ENCODE results near the gene CNKSR2.

CNKSR2 gene

GRCh38 chrX:21620234-21620633, 246.0 kb downstream of the CNKSR2 start:
- DNase-seq: no peak

GRCh38 chrX:21623778-21624501, 249.7 kb downstream of the CNKSR2 start:
- DNase-seq: no peak

DNA sequence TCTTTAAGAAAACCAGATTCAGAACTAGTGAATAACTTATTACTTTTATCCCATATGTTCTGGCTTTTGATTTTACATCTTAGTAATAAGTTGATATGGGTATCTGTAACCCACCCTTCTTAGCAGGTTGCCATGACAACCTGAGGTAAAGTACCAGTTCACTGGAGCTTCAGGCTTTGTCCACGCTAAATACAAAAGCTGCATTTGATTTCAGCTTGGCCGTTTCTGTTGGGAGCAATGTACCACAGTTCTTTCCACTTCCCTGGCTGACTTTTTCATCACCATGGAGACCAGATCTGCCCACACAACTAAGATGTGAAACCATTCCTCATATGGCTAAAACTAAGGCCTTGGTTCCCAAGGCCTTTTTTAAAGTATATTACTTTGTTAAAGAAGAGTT, 257.8 kb downstream of the CNKSR2 start:
- DNase-seq: no peak

- no peak for DNase-seq
Measured at GRCh38 chrX:21638311-21638710, 264.1 kb downstream of the CNKSR2 start.

- no peak for DNase-seq
Measured at GRCh38 chrX:21639775-21640174, 265.6 kb downstream of the CNKSR2 start.

DNA sequence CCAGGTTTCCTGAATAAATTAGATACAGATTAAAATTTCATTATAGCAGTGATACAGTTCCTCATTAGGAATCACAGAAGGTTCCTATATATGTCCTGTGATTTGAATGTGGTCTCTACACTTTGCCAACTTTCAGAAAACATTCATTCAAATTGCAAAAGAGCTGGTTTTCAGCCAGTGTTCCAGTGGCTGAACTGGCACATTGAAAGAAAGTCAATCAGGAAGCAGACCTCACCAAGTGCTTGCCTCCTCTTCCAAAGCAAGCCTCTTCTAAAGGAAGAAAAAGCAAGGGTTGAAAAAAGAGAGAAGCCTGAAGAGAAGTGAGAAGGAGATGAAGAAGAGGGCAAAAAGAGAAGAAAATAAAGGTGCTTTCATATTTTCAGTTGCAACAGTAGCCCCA, 271.2 kb downstream of the CNKSR2 start:
- DNase-seq: no peak

- DNase-seq: no peak
Measured at GRCh38 chrX:21645886-21646285, 271.7 kb downstream of the CNKSR2 start.

DNA sequence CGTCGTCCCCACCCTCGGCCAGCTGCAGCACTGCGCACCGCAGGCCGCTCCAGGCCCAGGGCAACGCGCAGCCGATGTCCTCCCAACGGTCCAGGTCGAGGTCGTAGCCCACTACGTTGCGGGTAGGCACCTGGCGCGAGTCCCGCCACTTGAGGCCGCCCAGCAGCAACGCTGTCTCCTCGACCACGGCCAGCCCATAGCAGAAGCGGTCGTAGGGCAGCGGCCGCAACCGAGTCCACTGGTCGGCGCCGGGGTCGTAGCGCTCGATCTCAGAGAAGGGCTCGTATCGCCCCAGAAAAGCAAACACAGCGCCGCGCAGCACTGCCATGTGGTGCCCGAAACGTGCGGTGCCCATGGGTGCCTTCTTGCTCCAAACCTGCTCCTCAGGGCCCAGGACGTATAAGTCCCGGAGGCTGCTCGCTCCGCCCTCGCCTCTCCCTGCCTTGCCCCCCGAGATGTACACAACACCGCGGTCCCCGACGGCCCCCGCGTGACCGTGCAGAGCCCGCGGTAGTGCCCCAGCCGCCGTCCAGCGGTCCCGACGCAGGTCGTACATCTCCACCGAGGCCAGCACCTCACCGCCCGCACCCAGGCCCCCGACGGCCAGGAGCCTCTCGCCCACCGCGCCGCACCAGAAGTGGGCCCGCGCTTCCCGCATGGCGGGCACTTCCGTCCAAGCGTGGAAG, 281.8 kb downstream of the CNKSR2 start:
- DNase-seq: no peak

DNA sequence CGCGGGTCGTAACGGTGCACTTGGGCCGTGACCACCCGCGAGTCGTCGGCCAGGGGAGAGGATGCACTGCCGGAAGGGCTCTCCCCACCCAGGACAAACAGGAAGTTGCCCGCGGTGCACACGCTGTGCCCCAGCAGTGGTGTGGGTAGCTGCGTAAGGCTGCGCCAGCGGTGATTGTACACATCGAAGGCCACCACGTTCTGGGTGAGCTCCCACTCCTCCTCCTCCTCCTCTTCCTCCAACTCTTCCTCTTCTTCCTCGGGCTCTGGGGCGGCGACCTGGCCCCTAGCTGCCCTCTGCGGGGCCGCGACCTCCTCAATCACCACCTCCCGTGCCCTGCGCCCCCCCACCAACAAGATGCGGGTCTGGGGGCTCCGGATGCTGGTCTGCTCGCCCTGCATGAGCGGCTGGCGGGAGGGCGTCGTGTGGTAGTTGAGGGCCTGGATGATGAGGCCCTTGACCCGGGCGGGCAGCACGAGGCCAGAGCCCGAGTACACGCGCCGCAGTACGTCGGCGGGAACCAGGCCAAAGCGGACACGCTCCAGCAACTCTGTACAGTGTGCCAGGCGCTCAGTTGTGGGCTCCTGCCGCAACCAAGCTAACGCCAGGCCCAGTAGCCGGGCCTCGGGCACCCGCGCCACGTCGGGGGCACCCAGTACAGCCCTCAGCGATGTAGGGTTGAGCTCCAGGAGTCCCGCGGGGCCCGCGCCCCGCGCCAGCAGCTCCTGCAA, 282.5 kb downstream of the CNKSR2 start:
- DNase-seq: no peak

GRCh38 chrX:21657318-21658151, 283.3 kb downstream of the CNKSR2 start:
- no peak for DNase-seq

DNA sequence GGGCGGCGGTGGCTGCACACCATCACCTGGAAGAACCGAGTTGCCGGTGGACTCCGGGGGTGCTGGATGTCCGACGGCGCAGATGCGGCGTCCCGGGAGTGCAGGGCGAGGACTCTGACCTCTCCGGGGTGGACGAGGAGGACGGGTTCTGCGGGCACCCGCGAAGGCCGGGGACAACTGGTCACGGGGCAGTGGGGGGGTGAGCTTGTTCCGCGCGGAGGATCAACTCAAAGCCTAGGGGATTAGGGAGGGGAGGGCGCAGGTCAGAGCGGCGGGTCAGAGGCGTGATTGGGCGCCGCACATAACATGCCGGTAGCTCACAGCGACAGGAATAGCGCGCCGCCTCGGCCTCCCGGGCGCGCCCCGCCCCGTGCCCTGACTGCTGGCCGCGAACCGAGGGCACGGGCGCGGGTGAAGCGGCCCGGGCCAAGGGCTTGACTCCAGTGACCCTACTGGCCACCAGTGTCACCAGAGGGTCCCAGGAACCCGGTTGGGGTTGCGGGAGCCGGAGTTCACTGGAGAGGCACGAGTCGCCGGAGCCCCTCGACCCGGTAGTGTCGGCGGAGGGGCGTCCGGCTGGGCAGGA, 284.0 kb downstream of the CNKSR2 start, which contains the start of gene KLHL34:
TSS of gene KLHL34 (minus strand) at position 179 of the 586 bp plus-strand sequence. CDS start 542 bp downstream, outside the sequence.
- no peak for DNase-seq

DNA sequence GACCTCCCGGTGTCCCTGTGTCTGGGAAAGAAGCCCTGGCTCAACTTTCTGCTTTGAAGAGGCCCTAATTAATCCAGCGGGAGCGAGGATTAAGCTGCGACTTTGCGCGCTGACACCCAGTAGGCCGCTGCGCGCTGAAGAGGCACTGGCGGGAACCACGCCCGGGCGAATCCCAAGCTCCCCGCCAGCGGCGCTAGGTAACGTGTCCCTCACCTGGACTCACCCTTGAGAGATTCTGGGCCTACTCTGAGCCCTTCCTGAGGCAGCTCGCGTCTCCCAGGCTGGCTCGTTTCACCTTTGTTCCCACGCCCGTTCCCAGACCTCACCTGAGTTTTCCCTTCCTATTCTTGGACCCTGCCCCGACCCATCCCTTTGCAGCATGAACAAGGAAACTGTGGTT, 284.5 kb downstream of the CNKSR2 start:
- DNase-seq: peak; percentile 2

DNA sequence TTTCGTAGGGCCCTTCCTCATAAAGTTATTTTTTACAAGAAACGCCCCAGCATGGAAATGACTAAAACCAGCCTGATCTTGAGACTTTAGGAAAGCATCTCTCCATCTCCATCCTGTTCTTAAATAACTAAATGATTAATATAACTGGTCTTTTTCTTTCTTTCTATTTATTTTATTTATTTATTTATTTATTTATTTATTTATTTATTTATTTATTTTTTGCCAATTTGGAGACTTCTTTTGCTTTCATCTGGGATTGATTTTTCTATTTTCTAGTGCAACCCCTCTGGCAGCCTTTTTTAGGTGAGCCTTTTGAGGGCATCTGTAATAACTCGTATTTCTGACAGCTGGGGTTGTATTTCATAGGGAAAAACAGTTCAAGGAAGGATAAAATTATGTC, 285.1 kb downstream of the CNKSR2 start:
- DNase-seq: no peak

DNA sequence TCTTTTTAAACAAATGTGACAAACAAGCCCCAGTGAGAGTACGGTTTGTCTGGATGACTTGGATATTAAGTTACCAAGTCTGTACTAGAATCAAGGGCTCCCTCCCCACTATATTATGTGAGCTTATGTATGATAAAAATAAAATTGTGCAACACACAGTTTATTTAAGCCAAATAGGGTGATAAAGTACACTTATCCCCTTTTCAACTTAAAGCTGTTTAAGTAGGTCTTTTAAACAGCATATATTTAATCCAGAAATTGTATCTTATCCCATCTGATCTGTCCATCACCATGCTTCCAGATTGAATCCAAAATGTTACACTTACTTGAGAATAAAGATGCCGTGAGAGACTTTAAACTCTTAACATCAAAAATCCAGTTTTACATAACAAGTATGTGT, 285.9 kb downstream of the CNKSR2 start:
- DNase-seq: no peak

- no peak for DNase-seq
Measured at GRCh38 chrX:21661316-21661715, 287.1 kb downstream of the CNKSR2 start.

DNA sequence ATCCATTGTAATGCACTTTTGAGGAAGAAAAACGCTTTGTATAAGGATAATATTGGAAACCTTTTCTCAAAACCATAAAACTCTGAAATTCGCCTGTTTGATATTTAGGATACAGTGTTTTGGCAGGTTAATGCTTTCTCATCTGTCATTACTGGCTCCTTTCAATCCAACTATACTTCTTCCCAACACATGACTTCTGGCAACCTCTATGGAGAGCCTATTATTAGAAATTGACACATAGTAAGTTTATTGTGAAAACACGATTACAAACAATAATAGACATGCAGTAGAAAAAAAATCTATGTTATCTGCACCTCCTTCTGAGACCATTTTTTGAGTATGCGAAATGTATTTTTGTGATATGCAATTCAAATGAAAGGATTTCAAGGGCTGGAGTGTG, 288.5 kb downstream of the CNKSR2 start:
- no peak for DNase-seq

DNA sequence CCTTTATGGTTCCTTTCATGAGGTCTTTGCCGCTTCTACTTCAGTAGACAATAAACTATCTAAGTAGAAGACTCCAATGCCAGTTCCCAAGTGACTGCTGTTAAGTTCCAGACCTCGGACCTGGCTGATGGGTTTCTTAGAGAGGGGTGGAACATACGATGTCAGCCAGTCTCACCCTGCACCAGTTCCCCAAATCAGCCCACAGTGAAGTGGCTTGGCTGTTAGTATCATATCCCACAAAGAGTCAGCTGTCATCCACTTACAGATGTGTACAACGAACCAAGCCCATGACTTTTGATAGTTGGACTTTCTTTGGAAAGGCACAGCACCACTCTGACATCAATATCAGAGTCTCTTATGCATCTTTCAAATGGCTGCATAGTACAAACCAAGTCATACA, 292.0 kb downstream of the CNKSR2 start:
- no peak for DNase-seq

DNA sequence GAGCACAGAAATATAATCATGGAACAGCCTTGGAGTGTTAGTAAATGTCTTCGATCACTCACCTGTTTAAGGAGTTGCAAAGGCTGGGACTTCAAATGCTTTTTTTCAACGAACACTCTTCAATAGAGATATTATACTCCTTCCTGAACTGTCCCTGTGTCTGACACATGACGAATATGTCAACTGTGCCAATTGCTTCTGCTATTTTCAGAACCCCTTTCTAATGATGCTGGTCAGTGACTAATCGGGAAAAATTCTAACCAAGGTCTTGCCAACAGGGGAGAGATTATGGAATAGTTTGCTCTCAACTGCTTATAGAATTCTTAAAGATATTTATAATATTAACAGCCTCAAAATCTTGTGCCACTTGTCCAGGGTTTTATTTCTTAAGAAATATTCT, 292.5 kb downstream of the CNKSR2 start:
- DNase-seq: no peak

DNA sequence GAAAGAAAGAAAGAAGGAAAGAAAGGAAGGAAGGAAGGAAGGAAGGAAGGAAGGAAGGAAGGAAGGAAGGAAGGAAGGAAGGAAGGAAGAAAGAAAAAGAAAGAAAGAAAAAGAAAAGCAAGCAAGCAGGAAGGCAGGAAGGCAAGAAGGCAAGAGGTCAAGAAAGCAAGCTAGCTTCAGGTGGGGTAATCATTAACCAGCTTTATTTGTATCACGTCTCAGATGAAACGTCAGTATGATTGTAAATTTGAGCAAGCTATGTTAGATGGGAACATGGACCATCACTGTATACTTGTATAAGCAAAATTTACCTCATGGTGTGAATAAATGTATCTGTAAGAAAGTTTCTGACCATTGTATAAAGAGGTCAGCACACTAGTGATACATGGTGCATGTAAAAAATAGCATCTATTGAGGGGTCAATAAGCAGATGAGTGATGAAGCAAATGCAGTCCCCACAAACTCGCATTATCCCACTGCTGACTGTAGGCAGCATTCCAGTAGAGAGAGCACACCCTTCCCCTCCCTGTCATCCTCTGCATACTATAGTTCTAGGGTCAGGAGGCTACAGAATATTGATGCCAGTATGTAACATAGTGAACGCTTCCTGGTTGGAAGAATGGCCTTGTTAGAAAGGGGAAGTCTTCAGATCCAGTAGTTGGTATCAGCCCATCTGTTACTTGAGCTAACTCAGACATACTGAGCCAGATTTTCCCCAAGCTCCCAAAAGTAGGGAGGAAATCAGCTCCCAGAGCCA, 300.4 kb downstream of the CNKSR2 start:
- no peak for DNase-seq

- DNase-seq: no peak
Measured at GRCh38 chrX:21675931-21676330, 301.7 kb downstream of the CNKSR2 start.

GRCh38 chrX:21678048-21678612, 303.9 kb downstream of the CNKSR2 start:
- no peak for DNase-seq
